Trophoblast cell (in vitro differentiated cells and primary cell): ENCODE results near the gene HDAC9.
A peak's percentile ranks its signal among the peaks of the same experiment; 100 is the strongest.

Experiments used
- DNase-seq, 2 donors: peaks; one replicate each; pipeline ENCODE4 v3.0.0-alpha.2; 2016
- H2AFZ ChIP-seq: 2 replicates; pipeline ENCODE4 v1.6.1; 2013; ENCODE audit warnings: low read length, moderate library complexity, mild to moderate bottlenecking; ENCODE audit not compliant: insufficient read depth, poor library complexity
- H2AK5ac ChIP-seq: 2 replicates; pipeline ENCODE4 v1.6.1; 2013; ENCODE audit warnings: mild to moderate bottlenecking, low read length
- H2BK120ac ChIP-seq: 2 replicates; pipeline ENCODE4 v1.6.1; 2013; ENCODE audit warnings: low read length, mild to moderate bottlenecking, moderate library complexity; ENCODE audit not compliant: insufficient read depth, poor library complexity
- H2BK12ac ChIP-seq: 2 replicates; pipeline ENCODE4 v1.6.1; 2013; ENCODE audit warnings: mild to moderate bottlenecking, low read length, moderate library complexity
- H2BK5ac ChIP-seq: 2 replicates; pipeline ENCODE4 v1.6.1; 2013; ENCODE audit warnings: low read length, low read depth, moderate library complexity, mild to moderate bottlenecking; ENCODE audit not compliant: poor library complexity
- H3K14ac ChIP-seq: 2 replicates; pipeline ENCODE4 v1.6.1; 2013; ENCODE audit warnings: mild to moderate bottlenecking, low read length
- H3K18ac ChIP-seq: 2 replicates; pipeline ENCODE4 v1.6.1; 2013; ENCODE audit warnings: mild to moderate bottlenecking, low read length
- H3K23ac ChIP-seq: 2 replicates; pipeline ENCODE4 v1.6.1; 2013; ENCODE audit warnings: low read length
- H3K27ac ChIP-seq: 2 replicates; pipeline ENCODE4 v1.5.1; 2013; ENCODE audit warnings: low read depth, mild to moderate bottlenecking, inconsistent platforms, low read length, moderate library complexity
- H3K27me3 ChIP-seq: 2 replicates; pipeline ENCODE4 v1.6.1; 2013; ENCODE audit warnings: inconsistent platforms, mild to moderate bottlenecking, low read length, moderate library complexity; ENCODE audit not compliant: insufficient read depth
- H3K36me3 ChIP-seq, 2 experiments: 1 replicate in 1 of 2; 2 replicates in 1 of 2; pipeline ENCODE4 v1.6.1; 2013; ENCODE audit warnings: low read length in 2 of 2, mild to moderate bottlenecking in 2 of 2, moderate library complexity in 1 of 2; ENCODE audit not compliant: insufficient read depth in 2 of 2, control insufficient read depth in 1 of 2
- H3K4ac ChIP-seq: 2 replicates; pipeline ENCODE4 v1.6.1; 2013; ENCODE audit warnings: low read depth, mild to moderate bottlenecking, low read length, moderate library complexity
- H3K4me1 ChIP-seq, 2 experiments: 1 replicate in 1 of 2; 2 replicates in 1 of 2; pipeline ENCODE4 v1.6.1; 2013; ENCODE audit warnings: low read length in 2 of 2, mild to moderate bottlenecking in 2 of 2, moderate library complexity in 1 of 2; ENCODE audit not compliant: insufficient read depth in 2 of 2, control insufficient read depth in 1 of 2
- H3K4me2 ChIP-seq: 2 replicates; pipeline ENCODE4 v1.6.1; 2013; ENCODE audit warnings: inconsistent platforms, mild to moderate bottlenecking, low read length, moderate library complexity
- H3K4me3 ChIP-seq: 2 replicates; pipeline ENCODE4 v1.5.1; 2013; ENCODE audit warnings: mild to moderate bottlenecking, low read depth, low read length, inconsistent platforms
- H3K79me1 ChIP-seq: one replicate; pipeline ENCODE4 v1.6.1; 2013; ENCODE audit warnings: low read length
- H3K79me2 ChIP-seq: 2 replicates; pipeline ENCODE4 v1.6.1; 2013; ENCODE audit warnings: low read length, mild to moderate bottlenecking; ENCODE audit not compliant: control insufficient read depth, insufficient read depth, poor library complexity
- H3K9ac ChIP-seq: 2 replicates; pipeline ENCODE4 v1.6.1; 2013; ENCODE audit warnings: mild to moderate bottlenecking, low read length
- H3K9me3 ChIP-seq: 2 replicates; pipeline ENCODE4 v1.6.1; 2013; ENCODE audit warnings: low read depth, mild to moderate bottlenecking, control low read depth, inconsistent platforms, low read length; ENCODE audit not compliant: insufficient read depth
- H4K12ac ChIP-seq: 2 replicates; pipeline ENCODE4 v1.6.1; 2013; ENCODE audit warnings: low read depth, mild to moderate bottlenecking, low read length, moderate library complexity
- H4K8ac ChIP-seq: 2 replicates; pipeline ENCODE4 v1.6.1; 2013; ENCODE audit warnings: low read depth, mild to moderate bottlenecking, low read length, moderate library complexity
- H4K91ac ChIP-seq: one replicate; pipeline ENCODE4 v1.6.1; 2013; ENCODE audit warnings: low read depth, mild to moderate bottlenecking, low read length, moderate library complexity
- WGBS: extraction: QIAGEN DNeasy Blood & Tissue Kit; methylation state at CpG from one replicate; pipeline ENCODE4 v1.1.7; 2013; ENCODE audit warnings: missing lambda C conversion rate; ENCODE audit not compliant: insufficient read length, insufficient coverage; ENCODE audit errors: extremely low coverage; 5-methylcytosine and 5-hydroxymethylcytosine counted together

HDAC9 gene

GRCh38 chr7:18637516-18637915 is 142.0 kb downstream of the HDAC9 start:
- DNase-seq, result no peak
- H3K79me2 ChIP-seq, result no peaks in the 10 kb centered on the region
- no peak overlapping the region for H4K91ac ChIP-seq
- WGBS, result no CpG with 5 or more reads among the region's 3 CpGs
- H2BK120ac ChIP-seq, result no peak overlapping the region
- H3K4me2 ChIP-seq, result no peak overlapping the region
- no peaks in the 10 kb centered on the region for H3K9me3 ChIP-seq
- no peak overlapping the region for H3K18ac ChIP-seq
- no peak overlapping the region for H3K23ac ChIP-seq
- no peaks in the 10 kb centered on the region for H3K36me3 ChIP-seq
- H3K27me3 ChIP-seq, result no peaks in the 10 kb centered on the region
- no peak overlapping the region for H3K9ac ChIP-seq
- H3K27ac ChIP-seq, result no peak overlapping the region
- H2AK5ac ChIP-seq, result no peak overlapping the region
- no peak overlapping the region for H3K4ac ChIP-seq
- H3K4me3 ChIP-seq, result no peak overlapping the region
- no peaks in the 10 kb centered on the region for H3K4me1 ChIP-seq
- H3K79me1 ChIP-seq, result no peaks in the 10 kb centered on the region
- H2BK12ac ChIP-seq, result no peak overlapping the region
- no peak overlapping the region for H2AFZ ChIP-seq
- H2BK5ac ChIP-seq, result no peak overlapping the region
- no peak overlapping the region for H4K8ac ChIP-seq
- H4K12ac ChIP-seq, result no peak overlapping the region
- no peak overlapping the region for H3K14ac ChIP-seq

GRCh38 chr7:18638594-18639452 is 143.3 kb downstream of the HDAC9 start:
- Histone ChIP-seq H4K91ac (no peak overlapping the region), H3K4me1 (no peaks in the 10 kb centered on the region), H3K27ac (no peak overlapping the region), H3K9ac (no peak overlapping the region), H3K4ac (no peak overlapping the region), H3K14ac (no peak overlapping the region), H2BK12ac (no peak overlapping the region), H3K79me2 (no peaks in the 10 kb centered on the region), H2BK120ac (no peak overlapping the region), H3K79me1 (no peaks in the 10 kb centered on the region), H4K8ac (no peak overlapping the region), H3K36me3 (no peaks in the 10 kb centered on the region), H3K18ac (no peak overlapping the region), H3K27me3 (no peaks in the 10 kb centered on the region), H2AK5ac (no peak overlapping the region), H3K4me2 (no peak overlapping the region), H3K4me3 (no peak overlapping the region), H2BK5ac (no peak overlapping the region), H3K23ac (no peak overlapping the region), H4K12ac (no peak overlapping the region), H2AFZ (no peak overlapping the region), H3K9me3 (no peaks in the 10 kb centered on the region)
- WGBS, result no CpG with 5 or more reads among the region's 4 CpGs
- DNase-seq, result peak; percentile 11 to 48

- WGBS, result no CpG with 5 or more reads among the region's 1 CpG
- Histone ChIP-seq H4K91ac (no peak overlapping the region), H3K4me3 (no peak overlapping the region)
Observed at GRCh38 chr7:18639711-18640110, 144.2 kb downstream of the HDAC9 start.

GRCh38 chr7:18644981-18645380 is 149.4 kb downstream of the HDAC9 start:
- no peak overlapping the region for H3K18ac ChIP-seq
- H4K8ac ChIP-seq, result no peak overlapping the region
- H3K4me2 ChIP-seq, result no peak overlapping the region
- no peak overlapping the region for H3K14ac ChIP-seq
- no peak overlapping the region for H4K91ac ChIP-seq
- H3K27me3 ChIP-seq, result no peaks in the 10 kb centered on the region
- no peak overlapping the region for H2BK5ac ChIP-seq
- H3K9ac ChIP-seq, result no peak overlapping the region
- no peak overlapping the region for H3K4me3 ChIP-seq
- H2BK12ac ChIP-seq, result no peak overlapping the region
- H3K79me2 ChIP-seq, result no peaks in the 10 kb centered on the region
- H3K79me1 ChIP-seq, result no peaks in the 10 kb centered on the region
- H3K4ac ChIP-seq, result no peak overlapping the region
- H3K27ac ChIP-seq, result no peak overlapping the region
- H2AFZ ChIP-seq, result no peak overlapping the region
- no peaks in the 10 kb centered on the region for H3K4me1 ChIP-seq
- no peak for DNase-seq
- no peak overlapping the region for H2AK5ac ChIP-seq
- H3K9me3 ChIP-seq, result no peaks in the 10 kb centered on the region
- H4K12ac ChIP-seq, result no peak overlapping the region
- no peaks in the 10 kb centered on the region for H3K36me3 ChIP-seq
- WGBS, result no CpG with 5 or more reads among the region's 3 CpGs
- no peak overlapping the region for H3K23ac ChIP-seq
- no peak overlapping the region for H2BK120ac ChIP-seq

More at GRCh38 chr7:18639711-18640110, 144.2 kb downstream of the HDAC9 start:
- Histone ChIP-seq H2BK5ac (no peak overlapping the region), H3K36me3 (no peaks in the 10 kb centered on the region), H2BK120ac (no peak overlapping the region), H4K12ac (no peak overlapping the region), H3K79me2 (no peaks in the 10 kb centered on the region), H3K14ac (no peak overlapping the region), H3K79me1 (no peaks in the 10 kb centered on the region), H3K27me3 (no peaks in the 10 kb centered on the region), H4K8ac (no peak overlapping the region), H2BK12ac (no peak overlapping the region), H3K9ac (no peak overlapping the region), H2AK5ac (no peak overlapping the region), H3K4me2 (no peak overlapping the region), H3K9me3 (no peaks in the 10 kb centered on the region), H2AFZ (no peak overlapping the region), H3K27ac (no peak overlapping the region), H3K4ac (no peak overlapping the region), H3K18ac (no peak overlapping the region), H3K23ac (no peak overlapping the region), H3K4me1 (no peaks in the 10 kb centered on the region)
- no peak for DNase-seq
